Endodermal cell (in vitro differentiated cells): ENCODE measurements around the gene CILP. TPM values are rescaled to one million over a fixed set of nuclear protein-coding genes. Genes with fewer than 3 reads are reported as not detected.

ENCODE experiments used
- DNase-seq: peaks from one replicate; pipeline ENCODE4 v3.0.0-alpha.2; 2017
- H3K27ac ChIP-seq: 2 replicates; pipeline ENCODE4 v1.5.1; 2013; ENCODE audit warnings: mild to moderate bottlenecking, low read depth, low read length, moderate library complexity
- H3K27me3 ChIP-seq: 2 replicates; pipeline ENCODE4 v1.6.1; 2013; ENCODE audit warnings: mild to moderate bottlenecking, low read length, moderate library complexity; ENCODE audit not compliant: insufficient read depth, control insufficient read depth, poor library complexity, severe bottlenecking
- H3K36me3 ChIP-seq: 2 replicates; pipeline ENCODE4 v1.7.0; 2013; ENCODE audit warnings: mild to moderate bottlenecking, low read length, moderate library complexity; ENCODE audit not compliant: control insufficient read depth, insufficient read depth
- H3K4me1 ChIP-seq: one replicate; pipeline ENCODE4 v1.7.0; 2013; ENCODE audit warnings: low read length; ENCODE audit not compliant: control insufficient read depth, insufficient read depth
- H3K4me3 ChIP-seq: 2 replicates; pipeline ENCODE4 v1.5.1; 2013; ENCODE audit warnings: mild to moderate bottlenecking, low read length, moderate library complexity
- H3K9ac ChIP-seq: 2 replicates; pipeline ENCODE4 v1.6.1; 2013; ENCODE audit warnings: mild to moderate bottlenecking, low read length, moderate library complexity; ENCODE audit not compliant: poor library complexity, severe bottlenecking; ENCODE audit errors: extremely low read depth
- H3K9me3 ChIP-seq: 2 replicates; pipeline ENCODE4 v1.6.1; 2013; ENCODE audit warnings: mild to moderate bottlenecking, low read length, moderate library complexity; ENCODE audit not compliant: control insufficient read depth
- H3K27ac Mint-ChIP-seq: 2 replicates; pipeline ENCODE4 v1.8.0; 2020; ENCODE audit warnings: mixed read lengths
- H3K27me3 Mint-ChIP-seq: 2 replicates; pipeline ENCODE4 v1.8.0; 2021; ENCODE audit warnings: mild to moderate bottlenecking, mixed read lengths; ENCODE audit not compliant: insufficient read depth
- H3K36me3 Mint-ChIP-seq: 2 replicates; pipeline ENCODE4 v1.8.0; 2020; ENCODE audit warnings: low read depth, mixed read lengths
- H3K4me1 Mint-ChIP-seq: 2 replicates; pipeline ENCODE4 v1.8.0; 2020; ENCODE audit warnings: mixed read lengths
- H3K4me3 Mint-ChIP-seq: 2 replicates; pipeline ENCODE4 v1.8.0; 2020; ENCODE audit warnings: mild to moderate bottlenecking, moderate library complexity, mixed read lengths
- H3K9me3 Mint-ChIP-seq: 2 replicates; pipeline ENCODE4 v1.8.0; 2020; ENCODE audit warnings: mild to moderate bottlenecking, mixed read lengths
- CTCF ChIP-seq: fragments of 200-600 bp; sonication (generic); conservative IDR thresholded peaks from 2 replicates; pipeline ENCODE4 v1.5.0; 2021; ENCODE audit warnings: antibody characterized with exemption, mild to moderate bottlenecking
- WGBS, 2 experiments: methylation state at CpG; one replicate each; pipeline versions ENCODE4 v1.1.5 to v1.1.7; 2013; ENCODE audit warnings: missing lambda C conversion rate in 2 of 2, mixed read lengths in 1 of 2; ENCODE audit not compliant: insufficient coverage in 1 of 2, insufficient read length in 1 of 2; 5-methylcytosine and 5-hydroxymethylcytosine counted together
- total RNA-seq, 2 donors: library from RNA; stranded (reverse); fragmentation: NEBNext Ultra II Directional in 1 of 2; extraction: Animal tissue kit (Norgen Biotek cat#: 25700) in 1 of 2; gene quantifications; 2 replicates in 1 of 2; 3 replicates in 1 of 2; pipeline ENCODE4 v1.2.1, GENCODE V29; 2021

Gene CILP
- total RNA-seq, 2 donors from 2014 or later, result 0.07 TPM; not detected in 1

- H3K36me3 Mint-ChIP-seq, result peaks cover 26% of the 10 kb centered on the region
- Histone ChIP-seq H3K27ac (no peak overlapping the region), H3K9ac (no peak overlapping the region), H3K4me3 (no peak overlapping the region), H3K4me1 (no peaks in the 10 kb centered on the region), H3K36me3 (peaks cover 38% of the 10 kb centered on the region), H3K27me3 (no peaks in the 10 kb centered on the region), H3K9me3 (no peaks in the 10 kb centered on the region)
- no peaks in the 10 kb centered on the region for H3K9me3 Mint-ChIP-seq
- no peak for TF ChIP-seq CTCF
- DNase-seq, result no peak
- WGBS, 2 experiments, result 93 to 97% methylated on average over 3 to 4 of the region's 4 CpGs
- H3K27me3 Mint-ChIP-seq, result no peaks in the 10 kb centered on the region
- H3K27ac Mint-ChIP-seq, result no peak overlapping the region
- no peaks in the 10 kb centered on the region for H3K4me1 Mint-ChIP-seq
- no peak overlapping the region for H3K4me3 Mint-ChIP-seq
Observed at GRCh38 chr15:65146438-65146837, 64.8 kb downstream of the CILP start.

Other genes with a start within 250 kb of the CILP start
- 10 to 100 TPM; 77.0 to 96.1 TPM for gene SPG21, start 221.6 kb downstream of the CILP start, total RNA-seq
- gene MTFMT, start 181.8 kb downstream of the CILP start, total RNA-seq, result 10 to 100 TPM; 17.8 to 23.2 TPM
- gene SLC51B, start 166.1 kb downstream of the CILP start, total RNA-seq, result not detected
- 10 to 100 TPM; 27.2 TPM for gene RASL12, start 143.5 kb downstream of the CILP start, total RNA-seq
- gene KBTBD13, start 134.7 kb downstream of the CILP start, total RNA-seq, result not detected
- gene UBAP1L, start 96.3 kb downstream of the CILP start, total RNA-seq, result 1 to 10 TPM; 3.4 to 4.2 TPM
- 10 to 100 TPM; 25.4 to 33.1 TPM for gene PDCD7, start 77.7 kb downstream of the CILP start, total RNA-seq
- 10 to 100 TPM; 60.5 to 62.7 TPM for gene CLPX, start 26.1 kb downstream of the CILP start, total RNA-seq
- gene PARP16, start 75.4 kb upstream of the CILP start, total RNA-seq, result 10 to 100 TPM in 1 of 2 donors, 1 to 10 TPM in 1; 4.3 to 11.6 TPM
- not detected for gene RNU5A-1, start 84.6 kb upstream of the CILP start, total RNA-seq
- gene RNU5B-1, start 93.2 kb upstream of the CILP start, total RNA-seq, result 10 to 100 TPM in 1 of 2 donors, not detected in 1; 18.6 TPM
- gene IGDCC3, start 166.5 kb upstream of the CILP start, total RNA-seq, result 10 to 100 TPM in 1 of 2 donors, 1 to 10 TPM in 1; 7.9 to 13.5 TPM
- 10 to 100 TPM; 23.0 to 23.5 TPM for gene IGDCC4, start 211.5 kb upstream of the CILP start, total RNA-seq